Caco-2 (cell line): ENCODE results near the gene IMPDH1. TPM values are rescaled to one million over a fixed set of nuclear protein-coding genes. Genes with fewer than 3 reads are reported as not detected.

Experiments
- BruUV-seq: library from RNA; stranded (reverse); fragments of 400-500 nt; replicated peaks from 2 replicates; lab custom pipeline; 2021; lab: Mats Ljungman, UMichigan
- CTCF ChIA-PET: fragments of 300-600 bp; sonication (Branson Sonifier 250); formaldehyde crosslinking; loops from one replicate; lab custom pipeline; 2022; ENCODE audit warnings: antibody characterized with exemption; lab: Charles Lee
- POLR2A ChIA-PET: fragments of 300-600 bp; sonication (Branson Sonifier 250); formaldehyde crosslinking; loops from one replicate; lab custom pipeline; 2022; ENCODE audit warnings: antibody characterized with exemption; lab: Charles Lee
- DNase-seq, 2 experiments: peaks; one replicate each; pipeline versions ENCODE4 v3.0.0 to v3.0.0-alpha.2; 2020 to 2022
- H3K27me3 ChIP-seq: replicated peaks from 2 replicates; pipeline ENCODE4 v1.6.0; 2011; ENCODE audit warnings: low read length; ENCODE audit not compliant: control insufficient read depth, insufficient read depth
- H3K36me3 ChIP-seq: 2 replicates; pipeline ENCODE4 v1.5.1; 2011; ENCODE audit warnings: low read length; ENCODE audit not compliant: control insufficient read depth, insufficient read depth
- H3K4me1 ChIP-seq: fragments of 250-450 bp; sonication (Bioruptor Pico); 2 replicates; pipeline ENCODE4 v1.5.1; 2020; ENCODE audit warnings: mild to moderate bottlenecking
- H3K4me3 ChIP-seq: 2 replicates; pipeline ENCODE4 v1.5.1; 2011; ENCODE audit warnings: low read depth, mild to moderate bottlenecking, control low read depth, low read length
- H3K9me3 ChIP-seq: fragments of 250-450 bp; sonication (Bioruptor Pico); 2 replicates; pipeline ENCODE4 v1.5.1; 2020; ENCODE audit warnings: mild to moderate bottlenecking, moderate library complexity
- H3K27ac Mint-ChIP-seq: one replicate; pipeline ENCODE4 v1.8.0; 2022; ENCODE audit warnings: mixed read lengths; ENCODE audit not compliant: unreplicated experiment
- H3K27me3 Mint-ChIP-seq: one replicate; pipeline ENCODE4 v1.8.0; 2022; ENCODE audit warnings: mixed read lengths; ENCODE audit not compliant: insufficient read depth, unreplicated experiment
- H3K36me3 Mint-ChIP-seq: one replicate; pipeline ENCODE4 v1.8.0; 2022; ENCODE audit warnings: mild to moderate bottlenecking, mixed read lengths; ENCODE audit not compliant: insufficient read depth, unreplicated experiment
- H3K4me1 Mint-ChIP-seq: one replicate; pipeline ENCODE4 v1.8.0; 2022; ENCODE audit warnings: low read depth, mixed read lengths; ENCODE audit not compliant: unreplicated experiment
- H3K4me3 Mint-ChIP-seq: one replicate; pipeline ENCODE4 v1.8.0; 2022; ENCODE audit warnings: mild to moderate bottlenecking, moderate library complexity, mixed read lengths; ENCODE audit not compliant: unreplicated experiment
- H3K9me3 Mint-ChIP-seq: one replicate; pipeline ENCODE4 v1.8.0; 2022; ENCODE audit warnings: mixed read lengths; ENCODE audit not compliant: unreplicated experiment
- intact Hi-C: fragments of 100-400 bp; cut with micrococcal nuclease; formaldehyde crosslinking; loops from one replicate; pipeline ENCODE4 v1.10.0; 2022; ENCODE audit not compliant: unreplicated experiment
- total RNA-seq: library from RNA; stranded (reverse); gene quantifications from 2 replicates; pipeline ENCODE4 v1.2.3, GENCODE V29; 2022
- TF ChIP-seq, protein P1 (sequence below), 2 experiments: fragments of 200-600 bp in 1 of 2; IDR thresholded peaks; 1 replicate in 1 of 2; 2 replicates in 1 of 2; pipeline versions ENCODE4 v1.5.1 to v1.8.0; 2011 to 2022; ENCODE audit warnings: antibody characterized with exemption in 1 of 2, control low read depth in 1 of 2, inconsistent platforms in 1 of 2, low read depth in 1 of 2, low read length in 1 of 2, mild to moderate bottlenecking in 1 of 2, moderate library complexity in 1 of 2; ENCODE audit not compliant: insufficient read depth in 1 of 2, severe bottlenecking in 1 of 2, unreplicated experiment in 1 of 2

Gene IMPDH1
- total RNA-seq, 1 experiment from 2014 or later = 43.5 TPM

DNA sequence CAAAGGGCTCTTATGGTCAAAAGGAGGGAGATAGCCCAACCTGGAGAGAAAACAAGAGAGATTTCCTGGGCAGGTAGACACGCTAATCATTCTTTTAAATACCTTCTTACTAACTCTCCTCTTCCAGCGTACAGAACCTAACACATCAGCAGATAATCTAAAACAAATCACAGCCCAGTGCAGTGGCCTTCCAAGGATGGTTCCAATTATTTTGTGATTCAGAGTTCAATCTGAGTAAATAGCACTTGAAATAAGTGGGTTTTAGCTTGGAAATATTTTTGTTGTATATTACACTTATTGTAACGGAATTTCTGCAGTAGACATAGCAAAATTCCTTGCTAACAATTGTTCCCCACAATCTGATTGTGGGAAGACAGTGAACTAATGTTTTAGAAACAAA is 7.3 kb upstream of the IMPDH1 start:
- Mint-ChIP-seq H3K36me3 (no peaks in the 10 kb centered on the region), H3K9me3 (no peaks in the 10 kb centered on the region), H3K27ac (no peak overlapping the region), H3K4me1 (no peaks in the 10 kb centered on the region), H3K4me3 (no peak overlapping the region), H3K27me3 (no peaks in the 10 kb centered on the region)
- Histone ChIP-seq H3K9me3 (no peaks in the 10 kb centered on the region), H3K4me1 (no peaks in the 10 kb centered on the region), H3K27me3 (no peaks in the 10 kb centered on the region), H3K4me3 (no peak overlapping the region), H3K36me3 (no peaks in the 10 kb centered on the region)
- intact Hi-C loops = no loop called here
- TF ChIP-seq, protein P1, sequence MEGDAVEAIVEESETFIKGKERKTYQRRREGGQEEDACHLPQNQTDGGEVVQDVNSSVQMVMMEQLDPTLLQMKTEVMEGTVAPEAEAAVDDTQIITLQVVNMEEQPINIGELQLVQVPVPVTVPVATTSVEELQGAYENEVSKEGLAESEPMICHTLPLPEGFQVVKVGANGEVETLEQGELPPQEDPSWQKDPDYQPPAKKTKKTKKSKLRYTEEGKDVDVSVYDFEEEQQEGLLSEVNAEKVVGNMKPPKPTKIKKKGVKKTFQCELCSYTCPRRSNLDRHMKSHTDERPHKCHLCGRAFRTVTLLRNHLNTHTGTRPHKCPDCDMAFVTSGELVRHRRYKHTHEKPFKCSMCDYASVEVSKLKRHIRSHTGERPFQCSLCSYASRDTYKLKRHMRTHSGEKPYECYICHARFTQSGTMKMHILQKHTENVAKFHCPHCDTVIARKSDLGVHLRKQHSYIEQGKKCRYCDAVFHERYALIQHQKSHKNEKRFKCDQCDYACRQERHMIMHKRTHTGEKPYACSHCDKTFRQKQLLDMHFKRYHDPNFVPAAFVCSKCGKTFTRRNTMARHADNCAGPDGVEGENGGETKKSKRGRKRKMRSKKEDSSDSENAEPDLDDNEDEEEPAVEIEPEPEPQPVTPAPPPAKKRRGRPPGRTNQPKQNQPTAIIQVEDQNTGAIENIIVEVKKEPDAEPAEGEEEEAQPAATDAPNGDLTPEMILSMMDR (IDR thresholded peaks at IDR 0.05; ENCODE audit: insufficient read depth in 1 of 2, low read depth in 1 of 2, low read length in 1 of 2, severe bottlenecking in 1 of 2, unreplicated experiment in 1 of 2) = no peak
- POLR2A ChIA-PET = no interaction called here
- CTCF ChIA-PET = interaction anchor here (1.4 to 1.8 kb wide), 3 partner anchors 10 to 42 kb away, joined by 4 to 6 read pairs (median 5); no protein-coding TSS in a partner anchor
- no TSS peak for BruUV-seq
- DNase-seq = no peak

DNA sequence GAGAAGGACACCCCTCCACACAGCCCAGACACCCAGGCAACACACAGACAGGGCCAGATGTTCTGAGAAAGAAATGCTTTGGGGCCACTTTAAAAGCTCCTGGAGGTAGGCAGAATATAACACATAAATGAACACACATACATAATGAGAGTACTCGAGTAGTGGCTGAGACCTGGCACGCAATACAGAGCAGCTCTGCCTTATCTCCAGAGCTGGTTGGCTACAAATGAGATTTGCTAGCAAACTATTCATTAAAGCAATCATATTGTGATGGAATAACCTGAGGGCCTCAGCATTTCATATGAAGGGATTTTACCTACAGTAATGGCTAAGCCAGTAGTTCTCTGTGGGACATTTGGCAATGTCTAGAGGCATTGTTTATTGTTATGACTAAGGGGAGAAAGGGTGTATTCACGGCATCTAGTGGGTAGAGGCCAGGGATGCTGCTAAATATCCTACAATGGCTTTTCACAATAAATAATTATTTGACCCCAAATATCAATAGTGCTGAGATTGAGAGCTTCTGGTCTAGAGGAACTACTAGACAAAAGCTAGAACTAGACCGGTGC is 5.5 kb upstream of the IMPDH1 start:
- DNase-seq = no peak
- BruUV-seq = no TSS peak

DNA sequence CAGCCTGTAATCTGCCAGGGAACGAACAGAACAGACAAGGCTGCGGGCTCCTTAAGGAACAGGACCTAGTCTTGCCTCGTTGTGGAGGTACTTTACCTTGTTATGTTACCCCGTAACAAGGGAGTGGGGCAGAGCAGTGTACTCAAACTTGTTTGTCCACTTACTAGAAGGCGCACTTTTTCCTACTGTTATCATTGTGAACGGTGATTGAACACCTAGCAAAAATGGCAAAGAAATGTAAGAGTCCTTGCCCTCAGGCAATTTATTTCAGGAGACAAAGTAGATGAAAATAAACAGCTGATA is 620 bp upstream of the IMPDH1 start:
- TF ChIP-seq, protein P1 (IDR thresholded peaks at IDR 0.05; ENCODE audit: insufficient read depth in 1 of 2, low read depth in 1 of 2, low read length in 1 of 2, severe bottlenecking in 1 of 2, unreplicated experiment in 1 of 2) = no peak
- no TSS peak for BruUV-seq
- Mint-ChIP-seq H3K4me3 (peak overlapping the region; percentile 88), H3K36me3 (no peaks in the 10 kb centered on the region), H3K27me3 (no peaks in the 10 kb centered on the region), H3K27ac (peak overlapping the region; percentile 57), H3K4me1 (no peaks in the 10 kb centered on the region), H3K9me3 (no peaks in the 10 kb centered on the region)
- H3K36me3 ChIP-seq = no peaks in the 10 kb centered on the region
- no peaks in the 10 kb centered on the region; the same call in 1 of the 2 replicates for H3K9me3 ChIP-seq
- POLR2A ChIA-PET = no interaction called here
- intact Hi-C loops = loop anchor here (1.0 kb wide), 1 partner anchor 12 kb away; no protein-coding TSS in a partner anchor
- H3K4me3 ChIP-seq = peak overlapping the region; percentile 45
- CTCF ChIA-PET = interaction anchor here (0.7 to 1.4 kb wide), 4 partner anchors 12 to 63 kb away, joined by 3 to 5 read pairs (median 4); no protein-coding TSS in a partner anchor
- DNase-seq = no peak
- peaks cover 19% of the 10 kb centered on the region for H3K4me1 ChIP-seq
- no peaks in the 10 kb centered on the region for H3K27me3 ChIP-seq

More for the DNA sequence above, 5.5 kb upstream of the IMPDH1 start:
- Histone ChIP-seq H3K36me3 (no peaks in the 10 kb centered on the region), H3K4me3 (no peak overlapping the region), H3K9me3 (no peaks in the 10 kb centered on the region), H3K27me3 (no peaks in the 10 kb centered on the region), H3K4me1 (no peaks in the 10 kb centered on the region)
- TF ChIP-seq, protein P1 (IDR thresholded peaks at IDR 0.05; ENCODE audit: insufficient read depth in 1 of 2, low read depth in 1 of 2, low read length in 1 of 2, severe bottlenecking in 1 of 2, unreplicated experiment in 1 of 2) = no peak
- POLR2A ChIA-PET = no interaction called here
- Mint-ChIP-seq H3K36me3 (no peaks in the 10 kb centered on the region), H3K9me3 (no peaks in the 10 kb centered on the region), H3K27me3 (no peaks in the 10 kb centered on the region), H3K4me3 (no peak overlapping the region), H3K27ac (no peak overlapping the region), H3K4me1 (no peaks in the 10 kb centered on the region)
- intact Hi-C loops = no loop called here
- CTCF ChIA-PET = interaction anchor here (1.0 to 1.8 kb wide), 2 partner anchors 12 to 44 kb away, joined by 3 to 6 read pairs; no protein-coding TSS in a partner anchor
